Measurements from ENCODE around the gene CMKLR1.

- TF ChIP-seq EZH2 (IDR thresholded peaks at IDR 0.05; ENCODE audit: borderline replicate concordance, insufficient read depth, low read depth, low read length, poor library complexity, severe bottlenecking): no peak
- TF ChIP-seq CTCF (IDR thresholded peaks at IDR 0.05): peak; percentile 29
These were observed 1.6 kb downstream of the CMKLR1 start for GRCh38 chr12:108337235-108338223.

Measured in B cell (primary cell).